WTC11 (cell line): Measurements from ENCODE around the gene TSPAN9. TPM values are rescaled to one million over a fixed set of nuclear protein-coding genes. Genes with fewer than 3 reads are reported as not detected.

Source experiments
- ATAC-seq: fragments of 200-7000 bp; cut with Tn5 transposase; 2 replicates; pipeline ENCODE4 v1.10.0; 2021; ENCODE audit warnings: mild to moderate bottlenecking, moderate library complexity
- CTCF ChIA-PET: fragments of 300-600 bp; sonication (Branson Sonifier 250); formaldehyde crosslinking; loops from one replicate; lab custom pipeline; 2021; ENCODE audit warnings: antibody characterized with exemption; lab: Charles Lee
- POLR2A ChIA-PET: fragments of 350-600 bp; sonication (Branson Sonifier 250); formaldehyde crosslinking; loops from one replicate; lab custom pipeline; 2021; ENCODE audit warnings: antibody characterized with exemption; lab: Charles Lee
- DNase-seq: peaks from one replicate; pipeline ENCODE4 v3.0.0; 2021; ENCODE audit warnings: low spot score
- H3K27ac Mint-ChIP-seq: 2 replicates; pipeline ENCODE4 v1.8.0; 2021; ENCODE audit warnings: mixed read lengths
- H3K27me3 Mint-ChIP-seq: 2 replicates; pipeline ENCODE4 v1.8.0; 2021; ENCODE audit warnings: low read depth, mild to moderate bottlenecking, moderate library complexity, mixed read lengths
- H3K36me3 Mint-ChIP-seq: 2 replicates; pipeline ENCODE4 v1.8.0; 2021; ENCODE audit warnings: mixed read lengths
- H3K4me1 Mint-ChIP-seq: 2 replicates; pipeline ENCODE4 v1.8.0; 2022; ENCODE audit warnings: mixed read lengths
- H3K4me3 Mint-ChIP-seq: 2 replicates; pipeline ENCODE4 v1.8.0; 2021; ENCODE audit warnings: mild to moderate bottlenecking, moderate library complexity, mixed read lengths
- H3K9me3 Mint-ChIP-seq: 2 replicates; pipeline ENCODE4 v1.8.0; 2021; ENCODE audit warnings: mixed read lengths
- ATF1 ChIP-seq: sonication (generic); formaldehyde crosslinking; IDR thresholded peaks from 2 replicates; pipeline ENCODE4 v1.8.1; 2023; ENCODE audit warnings: mild to moderate bottlenecking, moderate library complexity, missing genetic modification reagents
- CBFB ChIP-seq: sonication (generic); formaldehyde crosslinking; IDR thresholded peaks from 2 replicates; pipeline ENCODE4 v1.8.1; 2022; ENCODE audit warnings: mild to moderate bottlenecking, low read depth, missing genetic modification reagents
- CREB1 ChIP-seq: sonication (generic); formaldehyde crosslinking; IDR thresholded peaks from 2 replicates; pipeline ENCODE4 v1.8.0; 2023; ENCODE audit warnings: mild to moderate bottlenecking, missing genetic modification reagents
- FOXJ3 ChIP-seq: sonication (generic); formaldehyde crosslinking; IDR thresholded peaks from 2 replicates; pipeline ENCODE4 v1.9.0; 2021; ENCODE audit warnings: missing genetic modification reagents, mild to moderate bottlenecking, borderline replicate concordance
- NFE2L1 ChIP-seq: sonication (generic); formaldehyde crosslinking; IDR thresholded peaks from 2 replicates; pipeline ENCODE4 v1.8.1; 2023; ENCODE audit warnings: missing genetic modification reagents
- NR2C2 ChIP-seq: sonication (generic); formaldehyde crosslinking; IDR thresholded peaks from 2 replicates; pipeline ENCODE4 v1.8.0; 2022; ENCODE audit warnings: mild to moderate bottlenecking, missing genetic modification reagents
- TP53 ChIP-seq: sonication (generic); formaldehyde crosslinking; IDR thresholded peaks from 2 replicates; pipeline ENCODE4 v1.8.1; 2023; ENCODE audit warnings: mild to moderate bottlenecking, missing genetic modification reagents
- ZNF138 ChIP-seq: sonication (generic); formaldehyde crosslinking; conservative IDR thresholded peaks from 2 replicates; pipeline ENCODE4 v1.8.1; 2022; ENCODE audit warnings: mild to moderate bottlenecking, moderate library complexity, missing genetic modification reagents
- ZNF219 ChIP-seq: sonication (generic); formaldehyde crosslinking; IDR thresholded peaks from 2 replicates; pipeline ENCODE4 v1.8.0; 2023; ENCODE audit warnings: missing genetic modification reagents, mild to moderate bottlenecking, borderline replicate concordance
- ZNF263 ChIP-seq: sonication (generic); formaldehyde crosslinking; IDR thresholded peaks from 2 replicates; pipeline ENCODE4 v1.8.1; 2022; ENCODE audit warnings: low read depth, mild to moderate bottlenecking, moderate library complexity, missing genetic modification reagents
- ZNF317 ChIP-seq: sonication (generic); formaldehyde crosslinking; IDR thresholded peaks from 2 replicates; pipeline ENCODE4 v1.8.1; 2023; ENCODE audit warnings: low read depth, mild to moderate bottlenecking, moderate library complexity, missing genetic modification reagents, borderline replicate concordance
- ZNF396 ChIP-seq: fragments of 250-450 bp; sonication (Bioruptor Pico); IDR thresholded peaks from 2 replicates; pipeline ENCODE4 v1.8.0; 2021; ENCODE audit warnings: mild to moderate bottlenecking, moderate library complexity, borderline replicate concordance
- ZNF423 ChIP-seq: fragments of 250-450 bp; sonication (Bioruptor Pico); IDR thresholded peaks from 2 replicates; pipeline ENCODE4 v2.1.2; 2022; ENCODE audit warnings: mild to moderate bottlenecking, moderate library complexity
- ZNF671 ChIP-seq: fragments of 250-450 bp; sonication (Bioruptor Pico); IDR thresholded peaks from 2 replicates; pipeline ENCODE4 v1.8.0; 2021; ENCODE audit warnings: mild to moderate bottlenecking
- total RNA-seq: library from RNA; stranded (reverse); gene quantifications from 3 replicates; pipeline ENCODE4 v1.2.3, GENCODE V29; 2021
- TF ChIP-seq, protein P1 (sequence below): sonication (generic); formaldehyde crosslinking; IDR thresholded peaks from 2 replicates; pipeline ENCODE4 v1.8.1; 2023; ENCODE audit warnings: mild to moderate bottlenecking, missing genetic modification reagents, borderline replicate concordance
- TF ChIP-seq, protein P2 (sequence below): sonication (generic); formaldehyde crosslinking; conservative IDR thresholded peaks from 2 replicates; pipeline ENCODE4 v1.8.1; 2023; ENCODE audit warnings: mild to moderate bottlenecking, low read depth, missing genetic modification reagents, moderate library complexity
- TF ChIP-seq, protein P3 (sequence below): fragments of 250-450 bp; sonication (Bioruptor Pico); IDR thresholded peaks from 2 replicates; pipeline ENCODE4 v1.9.0; 2021; ENCODE audit warnings: mild to moderate bottlenecking
- TF ChIP-seq, protein P4 (sequence below): sonication (generic); formaldehyde crosslinking; IDR thresholded peaks from 2 replicates; pipeline ENCODE4 v1.8.0; 2022; ENCODE audit warnings: mild to moderate bottlenecking, missing genetic modification reagents
- TF ChIP-seq, protein P5 (sequence below): sonication (generic); formaldehyde crosslinking; IDR thresholded peaks from 2 replicates; pipeline ENCODE4 v1.8.0; 2023; ENCODE audit warnings: mild to moderate bottlenecking, missing genetic modification reagents

TSPAN9 gene
- total RNA-seq, 1 experiment from 2014 or later: 27.6 TPM

DNA sequence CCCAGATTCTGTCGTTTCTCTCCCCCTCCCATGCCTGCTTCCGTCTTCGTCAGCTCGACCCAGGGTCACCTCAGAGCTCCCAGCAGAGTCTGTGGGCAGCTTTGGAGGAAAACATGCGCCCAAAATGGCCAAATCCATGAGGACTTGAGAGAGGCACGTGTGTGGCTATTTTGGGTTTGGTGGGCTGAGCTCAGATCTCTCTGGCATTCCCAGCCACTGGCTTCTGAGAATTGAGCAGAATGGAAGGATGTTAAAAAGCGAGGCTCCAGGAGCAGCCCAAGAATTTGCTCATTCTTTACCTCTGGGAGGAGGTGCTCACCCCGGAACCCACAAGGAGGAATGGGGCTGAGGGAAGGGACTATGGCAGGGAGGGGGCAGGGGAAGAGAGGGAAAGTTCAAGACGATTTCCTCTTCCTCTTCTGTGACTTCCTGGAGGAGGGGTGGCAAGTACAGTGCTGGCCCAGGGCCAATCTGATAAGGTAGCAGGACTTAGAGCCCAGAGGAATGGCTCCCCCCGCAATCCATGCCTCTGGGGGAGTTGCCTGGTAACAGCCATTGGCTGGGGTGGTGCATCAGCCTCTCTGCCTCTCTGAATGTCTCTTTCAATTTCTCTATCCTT, 20.1 kb downstream of the TSPAN9 start (continued):
- TF ChIP-seq, protein P1, sequence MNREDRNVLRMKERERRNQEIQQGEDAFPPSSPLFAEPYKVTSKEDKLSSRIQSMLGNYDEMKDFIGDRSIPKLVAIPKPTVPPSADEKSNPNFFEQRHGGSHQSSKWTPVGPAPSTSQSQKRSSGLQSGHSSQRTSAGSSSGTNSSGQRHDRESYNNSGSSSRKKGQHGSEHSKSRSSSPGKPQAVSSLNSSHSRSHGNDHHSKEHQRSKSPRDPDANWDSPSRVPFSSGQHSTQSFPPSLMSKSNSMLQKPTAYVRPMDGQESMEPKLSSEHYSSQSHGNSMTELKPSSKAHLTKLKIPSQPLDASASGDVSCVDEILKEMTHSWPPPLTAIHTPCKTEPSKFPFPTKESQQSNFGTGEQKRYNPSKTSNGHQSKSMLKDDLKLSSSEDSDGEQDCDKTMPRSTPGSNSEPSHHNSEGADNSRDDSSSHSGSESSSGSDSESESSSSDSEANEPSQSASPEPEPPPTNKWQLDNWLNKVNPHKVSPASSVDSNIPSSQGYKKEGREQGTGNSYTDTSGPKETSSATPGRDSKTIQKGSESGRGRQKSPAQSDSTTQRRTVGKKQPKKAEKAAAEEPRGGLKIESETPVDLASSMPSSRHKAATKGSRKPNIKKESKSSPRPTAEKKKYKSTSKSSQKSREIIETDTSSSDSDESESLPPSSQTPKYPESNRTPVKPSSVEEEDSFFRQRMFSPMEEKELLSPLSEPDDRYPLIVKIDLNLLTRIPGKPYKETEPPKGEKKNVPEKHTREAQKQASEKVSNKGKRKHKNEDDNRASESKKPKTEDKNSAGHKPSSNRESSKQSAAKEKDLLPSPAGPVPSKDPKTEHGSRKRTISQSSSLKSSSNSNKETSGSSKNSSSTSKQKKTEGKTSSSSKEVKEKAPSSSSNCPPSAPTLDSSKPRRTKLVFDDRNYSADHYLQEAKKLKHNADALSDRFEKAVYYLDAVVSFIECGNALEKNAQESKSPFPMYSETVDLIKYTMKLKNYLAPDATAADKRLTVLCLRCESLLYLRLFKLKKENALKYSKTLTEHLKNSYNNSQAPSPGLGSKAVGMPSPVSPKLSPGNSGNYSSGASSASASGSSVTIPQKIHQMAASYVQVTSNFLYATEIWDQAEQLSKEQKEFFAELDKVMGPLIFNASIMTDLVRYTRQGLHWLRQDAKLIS (CRISPR knock-in tag): no peak
- TF ChIP-seq ZNF396 (no peak), NFE2L1 (no peak), ZNF671 (CRISPR knock-in tag) (no peak), CREB1 (CRISPR knock-in tag) (no peak), ZNF423 (no peak), ZNF219 (CRISPR knock-in tag) (no peak), ATF1 (CRISPR knock-in tag) (no peak), CBFB (no peak), ZNF138 (CRISPR knock-in tag) (no peak)
- TF ChIP-seq, protein P2, sequence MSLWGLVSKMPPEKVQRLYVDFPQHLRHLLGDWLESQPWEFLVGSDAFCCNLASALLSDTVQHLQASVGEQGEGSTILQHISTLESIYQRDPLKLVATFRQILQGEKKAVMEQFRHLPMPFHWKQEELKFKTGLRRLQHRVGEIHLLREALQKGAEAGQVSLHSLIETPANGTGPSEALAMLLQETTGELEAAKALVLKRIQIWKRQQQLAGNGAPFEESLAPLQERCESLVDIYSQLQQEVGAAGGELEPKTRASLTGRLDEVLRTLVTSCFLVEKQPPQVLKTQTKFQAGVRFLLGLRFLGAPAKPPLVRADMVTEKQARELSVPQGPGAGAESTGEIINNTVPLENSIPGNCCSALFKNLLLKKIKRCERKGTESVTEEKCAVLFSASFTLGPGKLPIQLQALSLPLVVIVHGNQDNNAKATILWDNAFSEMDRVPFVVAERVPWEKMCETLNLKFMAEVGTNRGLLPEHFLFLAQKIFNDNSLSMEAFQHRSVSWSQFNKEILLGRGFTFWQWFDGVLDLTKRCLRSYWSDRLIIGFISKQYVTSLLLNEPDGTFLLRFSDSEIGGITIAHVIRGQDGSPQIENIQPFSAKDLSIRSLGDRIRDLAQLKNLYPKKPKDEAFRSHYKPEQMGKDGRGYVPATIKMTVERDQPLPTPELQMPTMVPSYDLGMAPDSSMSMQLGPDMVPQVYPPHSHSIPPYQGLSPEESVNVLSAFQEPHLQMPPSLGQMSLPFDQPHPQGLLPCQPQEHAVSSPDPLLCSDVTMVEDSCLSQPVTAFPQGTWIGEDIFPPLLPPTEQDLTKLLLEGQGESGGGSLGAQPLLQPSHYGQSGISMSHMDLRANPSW (CRISPR knock-in tag): no peak
- TF ChIP-seq, protein P3, sequence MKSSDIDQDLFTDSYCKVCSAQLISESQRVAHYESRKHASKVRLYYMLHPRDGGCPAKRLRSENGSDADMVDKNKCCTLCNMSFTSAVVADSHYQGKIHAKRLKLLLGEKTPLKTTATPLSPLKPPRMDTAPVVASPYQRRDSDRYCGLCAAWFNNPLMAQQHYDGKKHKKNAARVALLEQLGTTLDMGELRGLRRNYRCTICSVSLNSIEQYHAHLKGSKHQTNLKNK (CRISPR knock-in tag): no peak

DNA sequence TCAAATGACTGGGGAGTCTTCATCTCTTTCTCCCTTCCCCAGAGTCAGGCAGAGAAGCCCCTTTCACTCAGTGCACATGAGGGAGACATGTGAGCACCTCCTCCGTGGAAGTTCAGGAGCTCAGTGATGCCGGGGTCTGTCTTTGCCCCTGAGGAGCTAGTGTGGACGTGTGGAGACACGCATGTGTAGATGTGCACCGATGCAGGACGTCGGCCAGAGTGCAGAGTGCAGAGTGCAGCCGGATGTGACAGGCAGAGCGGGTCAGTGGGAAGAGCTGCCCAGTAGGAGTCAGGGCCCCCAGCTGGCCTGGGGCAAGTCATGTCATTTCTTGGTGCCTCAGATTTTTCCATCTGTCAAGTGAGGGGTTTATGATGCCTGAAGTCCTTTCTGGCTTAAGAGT, 20.7 kb downstream of the TSPAN9 start:
- H3K9me3 Mint-ChIP-seq: peaks cover 6% of the 10 kb centered on the region
- peaks cover 9% of the 10 kb centered on the region for H3K4me1 Mint-ChIP-seq
- ATAC-seq (no peak), DNase-seq (no peak)
- POLR2A ChIA-PET: no interaction called here
- CTCF ChIA-PET: interaction anchor here (1.9 kb wide), 1 partner anchor 25 kb away, joined by 8 read pairs; no protein-coding TSS in a partner anchor
- H3K36me3 Mint-ChIP-seq: peaks cover 15% of the 10 kb centered on the region
- no peaks in the 10 kb centered on the region; the same call in 1 of the 2 replicates for H3K27me3 Mint-ChIP-seq
- H3K4me3 Mint-ChIP-seq: no peak overlapping the region
- no peak overlapping the region; the same call in 1 of the 2 replicates for H3K27ac Mint-ChIP-seq
- no peak for TF ChIP-seq ZNF317 (CRISPR knock-in tag)
- no peak for TF ChIP-seq TP53 (CRISPR knock-in tag)
- TF ChIP-seq ZNF263 (CRISPR knock-in tag): no peak
- TF ChIP-seq, protein P4, sequence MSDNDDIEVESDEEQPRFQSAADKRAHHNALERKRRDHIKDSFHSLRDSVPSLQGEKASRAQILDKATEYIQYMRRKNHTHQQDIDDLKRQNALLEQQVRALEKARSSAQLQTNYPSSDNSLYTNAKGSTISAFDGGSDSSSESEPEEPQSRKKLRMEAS (CRISPR knock-in tag): no peak
- TF ChIP-seq ZNF423: no peak
- no peak for TF ChIP-seq ZNF138 (CRISPR knock-in tag)
- TF ChIP-seq, protein P5, sequence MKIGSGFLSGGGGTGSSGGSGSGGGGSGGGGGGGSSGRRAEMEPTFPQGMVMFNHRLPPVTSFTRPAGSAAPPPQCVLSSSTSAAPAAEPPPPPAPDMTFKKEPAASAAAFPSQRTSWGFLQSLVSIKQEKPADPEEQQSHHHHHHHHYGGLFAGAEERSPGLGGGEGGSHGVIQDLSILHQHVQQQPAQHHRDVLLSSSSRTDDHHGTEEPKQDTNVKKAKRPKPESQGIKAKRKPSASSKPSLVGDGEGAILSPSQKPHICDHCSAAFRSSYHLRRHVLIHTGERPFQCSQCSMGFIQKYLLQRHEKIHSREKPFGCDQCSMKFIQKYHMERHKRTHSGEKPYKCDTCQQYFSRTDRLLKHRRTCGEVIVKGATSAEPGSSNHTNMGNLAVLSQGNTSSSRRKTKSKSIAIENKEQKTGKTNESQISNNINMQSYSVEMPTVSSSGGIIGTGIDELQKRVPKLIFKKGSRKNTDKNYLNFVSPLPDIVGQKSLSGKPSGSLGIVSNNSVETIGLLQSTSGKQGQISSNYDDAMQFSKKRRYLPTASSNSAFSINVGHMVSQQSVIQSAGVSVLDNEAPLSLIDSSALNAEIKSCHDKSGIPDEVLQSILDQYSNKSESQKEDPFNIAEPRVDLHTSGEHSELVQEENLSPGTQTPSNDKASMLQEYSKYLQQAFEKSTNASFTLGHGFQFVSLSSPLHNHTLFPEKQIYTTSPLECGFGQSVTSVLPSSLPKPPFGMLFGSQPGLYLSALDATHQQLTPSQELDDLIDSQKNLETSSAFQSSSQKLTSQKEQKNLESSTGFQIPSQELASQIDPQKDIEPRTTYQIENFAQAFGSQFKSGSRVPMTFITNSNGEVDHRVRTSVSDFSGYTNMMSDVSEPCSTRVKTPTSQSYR (CRISPR knock-in tag): no peak
- no peak for TF ChIP-seq FOXJ3 (CRISPR knock-in tag)
- TF ChIP-seq, protein P1 (CRISPR knock-in tag): no peak
- TF ChIP-seq NR2C2 (CRISPR knock-in tag): no peak
